ENCODE results near the gene EIF6.

GRCh38 chr20:35290186-35290886 is 5.8 kb upstream of the EIF6 start:
- TF ChIP-seq EZH2 (IDR thresholded peaks at IDR 0.05; ENCODE audit: insufficient read depth, poor library complexity, severe bottlenecking) (no peak), EZH2phosphoT487 (IDR thresholded peaks at IDR 0.05; ENCODE audit: insufficient read depth, low read depth) (no peak)
